ENCODE measurements around the gene SGCD. TPM values are rescaled to one million over a fixed set of nuclear protein-coding genes. Genes with fewer than 3 reads are reported as not detected.

SGCD gene
- total RNA-seq, result 71.9 and 73.8 TPM in 2 replicates

GRCh38 chr5:156326718-156327259 is at the start of gene SGCD:
Gene SGCD (plus strand): TSS chr5:156327164.

Small RNA genes lying within 50 kb of the gene (small RNA-seq; reads per million reads assigned to genes)
- gene AC027308.1 (not detected), gene RNU6-556P (not detected)
